Ishikawa (cell line): ENCODE measurements around the gene PGAP6.

Experiments used
- CEBPB ChIP-seq: IDR thresholded peaks from 2 replicates; pipeline ENCODE4 v1.6.1; 2012
- TAF1 ChIP-seq: IDR thresholded peaks from 2 replicates; pipeline ENCODE4 v1.6.1; 2012; ENCODE audit warnings: low read depth, mild to moderate bottlenecking
- TEAD4 ChIP-seq: IDR thresholded peaks from 2 replicates; pipeline ENCODE4 v1.6.1; 2012
- YY1 ChIP-seq: IDR thresholded peaks from 2 replicates; pipeline ENCODE4 v1.6.1; 2012; ENCODE audit warnings: low read depth
- TF ChIP-seq, protein P1 (sequence below): IDR thresholded peaks from 2 replicates; pipeline ENCODE4 v1.6.1; 2012; ENCODE audit warnings: low read depth, mild to moderate bottlenecking
- TF ChIP-seq, protein P2 (sequence below): IDR thresholded peaks from 2 replicates; pipeline ENCODE4 v1.6.1; 2012
- TF ChIP-seq, protein P3 (sequence below): IDR thresholded peaks from 2 replicates; pipeline ENCODE4 v1.6.1; 2012

DNA sequence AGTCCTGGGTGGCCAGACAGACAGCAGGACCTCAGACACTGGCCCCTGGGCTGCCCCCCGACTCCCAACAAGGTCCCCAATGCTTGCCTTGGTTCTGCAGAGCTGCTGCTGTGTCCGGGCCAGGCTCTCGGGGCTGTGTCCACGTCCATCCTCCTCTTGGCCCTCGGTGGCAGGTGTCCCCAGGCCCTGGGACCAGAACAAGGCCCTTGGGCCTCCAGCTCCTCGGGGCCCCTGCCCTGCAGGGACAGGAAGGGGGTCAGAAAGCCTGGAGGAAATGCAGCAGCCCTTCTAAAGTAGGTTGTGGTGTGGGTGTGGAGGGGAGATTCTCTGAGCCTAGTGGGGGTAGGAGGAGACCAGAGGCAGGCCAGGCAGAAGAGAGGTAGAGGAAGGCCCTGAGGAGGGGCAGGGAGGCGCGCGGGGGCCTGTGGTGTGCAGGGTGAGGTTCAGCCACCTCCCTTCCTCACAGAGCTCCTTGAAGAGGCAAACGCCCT lies 26.8 kb downstream of the PGAP6 start:
- TF ChIP-seq TEAD4, result no peak
- no peak for TF ChIP-seq TAF1
- TF ChIP-seq, protein P1, sequence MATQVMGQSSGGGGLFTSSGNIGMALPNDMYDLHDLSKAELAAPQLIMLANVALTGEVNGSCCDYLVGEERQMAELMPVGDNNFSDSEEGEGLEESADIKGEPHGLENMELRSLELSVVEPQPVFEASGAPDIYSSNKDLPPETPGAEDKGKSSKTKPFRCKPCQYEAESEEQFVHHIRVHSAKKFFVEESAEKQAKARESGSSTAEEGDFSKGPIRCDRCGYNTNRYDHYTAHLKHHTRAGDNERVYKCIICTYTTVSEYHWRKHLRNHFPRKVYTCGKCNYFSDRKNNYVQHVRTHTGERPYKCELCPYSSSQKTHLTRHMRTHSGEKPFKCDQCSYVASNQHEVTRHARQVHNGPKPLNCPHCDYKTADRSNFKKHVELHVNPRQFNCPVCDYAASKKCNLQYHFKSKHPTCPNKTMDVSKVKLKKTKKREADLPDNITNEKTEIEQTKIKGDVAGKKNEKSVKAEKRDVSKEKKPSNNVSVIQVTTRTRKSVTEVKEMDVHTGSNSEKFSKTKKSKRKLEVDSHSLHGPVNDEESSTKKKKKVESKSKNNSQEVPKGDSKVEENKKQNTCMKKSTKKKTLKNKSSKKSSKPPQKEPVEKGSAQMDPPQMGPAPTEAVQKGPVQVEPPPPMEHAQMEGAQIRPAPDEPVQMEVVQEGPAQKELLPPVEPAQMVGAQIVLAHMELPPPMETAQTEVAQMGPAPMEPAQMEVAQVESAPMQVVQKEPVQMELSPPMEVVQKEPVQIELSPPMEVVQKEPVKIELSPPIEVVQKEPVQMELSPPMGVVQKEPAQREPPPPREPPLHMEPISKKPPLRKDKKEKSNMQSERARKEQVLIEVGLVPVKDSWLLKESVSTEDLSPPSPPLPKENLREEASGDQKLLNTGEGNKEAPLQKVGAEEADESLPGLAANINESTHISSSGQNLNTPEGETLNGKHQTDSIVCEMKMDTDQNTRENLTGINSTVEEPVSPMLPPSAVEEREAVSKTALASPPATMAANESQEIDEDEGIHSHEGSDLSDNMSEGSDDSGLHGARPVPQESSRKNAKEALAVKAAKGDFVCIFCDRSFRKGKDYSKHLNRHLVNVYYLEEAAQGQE, result no peak
- no peak for TF ChIP-seq YY1
- TF ChIP-seq CEBPB, result no peak
- TF ChIP-seq, protein P2, sequence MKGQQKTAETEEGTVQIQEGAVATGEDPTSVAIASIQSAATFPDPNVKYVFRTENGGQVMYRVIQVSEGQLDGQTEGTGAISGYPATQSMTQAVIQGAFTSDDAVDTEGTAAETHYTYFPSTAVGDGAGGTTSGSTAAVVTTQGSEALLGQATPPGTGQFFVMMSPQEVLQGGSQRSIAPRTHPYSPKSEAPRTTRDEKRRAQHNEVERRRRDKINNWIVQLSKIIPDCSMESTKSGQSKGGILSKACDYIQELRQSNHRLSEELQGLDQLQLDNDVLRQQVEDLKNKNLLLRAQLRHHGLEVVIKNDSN, result no peak
- TF ChIP-seq, protein P3, sequence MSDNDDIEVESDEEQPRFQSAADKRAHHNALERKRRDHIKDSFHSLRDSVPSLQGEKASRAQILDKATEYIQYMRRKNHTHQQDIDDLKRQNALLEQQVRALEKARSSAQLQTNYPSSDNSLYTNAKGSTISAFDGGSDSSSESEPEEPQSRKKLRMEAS, result no peak
